ENCODE results near the gene SELENOF.
A peak's percentile ranks its signal among the peaks of the same experiment; 100 is the strongest.
"Not testable (repeated sequence)": the region's sequence is repeated elsewhere in the genome, so short reads cannot be mapped to it uniquely, and the experiment has no call there.

The SELENOF gene

DNA sequence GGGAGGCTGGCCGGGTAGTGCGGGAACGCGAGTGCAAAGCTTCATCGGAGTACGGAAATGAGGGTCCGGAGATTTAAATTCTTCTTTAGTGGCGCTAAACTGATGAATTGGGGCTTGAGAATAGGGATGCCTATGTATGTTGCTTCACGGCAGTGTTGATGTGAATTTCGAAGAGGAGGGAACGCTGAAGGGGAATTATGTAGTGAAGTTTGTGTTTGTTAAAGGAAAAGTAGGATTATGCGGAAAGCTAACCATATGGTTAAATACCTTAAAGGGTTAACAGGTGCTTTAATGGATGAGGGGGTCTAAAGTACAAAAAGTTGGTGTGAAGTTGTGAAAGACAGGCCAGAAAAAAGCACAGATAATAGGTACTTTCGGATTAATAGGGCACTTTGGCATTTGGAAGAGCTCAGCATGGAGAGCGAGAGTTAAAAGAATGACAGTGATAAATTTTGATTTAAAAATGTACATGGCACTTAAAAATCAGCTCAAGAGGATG is 1.9 kb upstream of the SELENOF start:
- DNase-seq, result no peak

DNA sequence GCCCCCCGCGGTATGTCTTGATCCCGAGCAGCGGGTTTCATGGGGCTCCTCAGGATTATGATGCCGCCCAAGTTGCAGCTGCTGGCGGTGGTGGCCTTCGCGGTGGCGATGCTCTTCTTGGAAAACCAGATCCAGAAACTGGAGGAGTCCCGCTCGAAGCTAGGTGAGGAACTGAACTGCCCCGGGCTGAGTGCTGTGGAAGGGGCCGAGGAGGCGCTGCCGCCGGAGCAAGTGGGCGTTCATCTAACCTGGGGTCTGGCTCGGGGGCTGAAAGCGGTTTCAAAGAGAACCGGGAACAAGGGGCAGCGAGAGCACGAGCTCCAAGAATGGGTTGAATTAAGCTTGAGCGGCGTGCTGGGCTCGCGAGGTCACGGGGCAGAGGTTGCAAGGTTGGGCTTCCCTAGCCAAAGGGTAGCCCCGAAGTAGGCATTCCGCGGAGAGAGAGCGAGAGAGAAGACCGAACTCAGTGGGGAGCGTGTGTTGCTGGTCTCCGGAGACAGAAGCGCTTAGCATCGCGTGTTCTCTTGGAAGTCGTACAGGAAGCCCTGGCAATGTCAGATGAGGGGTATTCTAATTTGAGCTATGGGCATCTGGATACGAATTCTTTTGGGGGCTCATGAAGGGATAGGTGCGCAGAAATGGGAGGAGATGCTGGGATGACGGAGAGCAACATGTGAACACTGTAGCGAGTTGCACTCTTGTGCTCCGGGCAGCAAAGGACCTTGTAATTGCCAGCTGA is 1.2 kb upstream of the SELENOF start:
- peak; percentile 38 for DNase-seq

DNA sequence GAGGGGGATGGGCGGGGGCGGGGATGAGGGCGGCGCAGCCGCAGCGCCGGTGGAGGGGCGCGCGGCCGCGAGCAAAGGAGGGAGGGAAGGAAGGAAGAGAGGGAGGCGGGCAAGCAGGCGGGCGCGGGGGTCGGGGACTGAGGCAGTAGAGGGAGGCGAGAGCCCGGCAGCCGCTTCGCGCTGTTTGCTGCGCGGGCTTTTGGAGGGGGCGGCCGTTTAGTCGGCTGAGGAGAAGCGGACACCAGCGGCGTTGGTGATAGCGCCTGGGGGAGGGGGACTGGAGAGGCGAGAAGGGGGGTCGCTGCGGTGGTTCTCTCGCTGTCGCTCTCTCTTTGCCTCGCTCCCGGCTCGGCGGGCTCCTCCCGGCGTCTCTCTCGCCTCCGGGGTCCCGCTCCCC is 673 bp upstream of the SELENOF start, which contains the start of gene HS2ST1:
Gene HS2ST1, plus strand, starts transcription at position 35 of the 397 bp plus-strand sequence.
- no peak for DNase-seq

DNA sequence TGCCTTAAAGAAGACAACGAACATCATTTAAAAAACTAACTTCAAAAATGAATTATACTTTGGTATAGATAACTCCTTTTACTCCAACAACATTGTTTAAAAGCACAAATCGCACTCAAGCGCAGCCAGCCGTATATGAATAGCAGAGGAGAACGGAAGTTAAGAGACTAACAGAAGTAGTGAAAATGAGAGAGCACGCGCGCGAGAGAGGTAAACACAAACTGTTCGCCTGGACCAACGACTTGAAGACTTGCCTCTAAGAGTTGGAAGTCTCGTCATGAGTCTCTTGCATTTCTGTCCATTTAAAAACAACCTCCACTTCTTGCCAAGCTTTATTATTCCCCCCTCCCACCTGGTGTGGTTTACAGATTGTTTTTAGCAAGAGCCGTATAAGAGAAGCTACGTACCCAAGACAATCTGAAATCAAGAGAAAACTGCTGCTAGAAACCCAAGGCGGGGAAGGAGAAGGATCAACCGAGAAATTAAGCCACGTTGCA is 479 bp downstream of the SELENOF start:
- DNase-seq, result peak; percentile 19

DNA sequence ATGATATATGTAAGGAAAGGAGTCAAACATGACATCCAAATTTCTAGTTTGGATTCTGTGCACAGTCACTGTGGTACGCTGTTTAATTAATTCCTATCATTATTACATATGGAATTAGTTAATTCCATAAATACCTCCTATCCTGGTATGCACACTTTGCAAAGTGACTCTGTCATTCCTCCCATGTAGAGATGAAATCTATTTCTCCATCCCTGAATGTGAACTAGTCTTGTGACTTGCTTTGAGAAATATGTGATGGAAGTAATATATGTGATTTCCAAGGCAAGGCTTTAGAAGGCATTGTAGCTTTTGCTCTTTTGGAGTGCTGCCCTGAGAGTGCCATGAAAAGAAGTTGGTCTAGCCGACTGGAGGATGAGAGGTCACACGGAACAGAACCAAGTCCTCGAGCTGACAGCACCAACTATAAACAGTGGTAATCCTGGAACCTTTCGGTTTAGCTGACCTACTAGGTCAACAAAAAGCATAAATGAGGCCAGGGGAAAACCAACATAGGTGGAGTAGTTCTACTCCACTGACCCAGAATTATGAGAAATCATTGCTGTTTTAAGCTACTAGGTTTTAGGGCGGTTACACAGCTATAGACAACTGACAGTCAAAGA is 1.5 kb downstream of the SELENOF start:
- no peak for DNase-seq

DNA sequence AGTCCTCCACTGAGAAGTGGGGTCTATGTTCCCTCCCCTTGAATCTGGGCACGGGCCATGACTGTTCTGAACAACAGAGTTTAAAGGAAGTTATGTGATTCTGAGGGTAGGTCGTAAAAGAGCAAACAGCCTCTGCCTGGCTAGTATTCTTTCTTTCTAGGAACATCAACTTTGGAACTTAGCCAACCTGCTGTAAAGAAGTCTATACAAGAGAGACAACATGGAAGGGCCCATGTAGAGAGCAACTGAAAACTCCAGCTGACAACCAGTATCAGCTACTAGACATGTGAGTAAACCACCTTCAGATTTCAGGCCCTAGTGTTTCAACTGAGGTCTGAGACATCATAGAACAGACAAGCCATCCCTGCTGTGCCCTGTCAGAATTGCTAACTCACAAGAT is 7.5 kb downstream of the SELENOF start:
- DNase-seq, result no peak

DNA sequence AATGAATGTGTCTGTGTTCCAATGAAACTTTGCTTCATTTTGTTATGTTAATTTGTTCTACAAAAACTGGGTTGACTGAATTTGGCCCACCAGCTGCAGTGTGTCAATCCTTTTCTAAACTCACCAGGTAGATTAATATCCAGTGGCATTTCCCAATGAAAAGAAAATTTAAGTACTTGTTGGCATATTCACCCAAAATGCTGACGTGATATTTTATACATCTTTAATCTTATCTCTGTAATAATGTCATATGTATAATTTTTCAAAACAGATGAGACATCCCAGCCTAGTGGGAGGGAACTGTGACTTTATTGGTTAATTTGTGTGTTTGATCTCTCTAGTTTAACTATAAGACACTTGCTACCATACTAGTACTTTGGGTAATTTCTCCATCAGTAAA is 8.1 kb downstream of the SELENOF start:
- DNase-seq, result no peak

DNA sequence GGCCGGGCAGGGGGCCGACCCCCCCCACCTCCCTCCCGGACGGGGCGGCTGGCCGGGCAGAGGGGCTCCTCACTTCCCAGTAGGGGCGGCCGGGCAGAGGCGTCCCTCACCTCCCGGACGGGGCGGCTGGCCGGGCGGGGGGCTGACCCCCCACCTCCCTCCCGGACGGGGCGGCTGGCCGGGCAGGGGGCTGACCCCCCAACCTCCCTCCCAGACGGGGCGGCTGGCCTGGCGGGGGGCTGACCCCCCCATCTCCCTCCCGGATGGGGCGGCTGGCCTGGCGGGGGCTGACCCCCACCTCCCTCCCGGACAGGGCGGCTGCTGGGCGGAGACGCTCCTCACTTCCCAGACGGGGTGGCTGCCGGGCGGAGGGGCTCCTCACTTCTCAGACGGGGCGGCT is 14.5 kb downstream of the SELENOF start:
- not testable (repeated sequence) for DNase-seq

DNA sequence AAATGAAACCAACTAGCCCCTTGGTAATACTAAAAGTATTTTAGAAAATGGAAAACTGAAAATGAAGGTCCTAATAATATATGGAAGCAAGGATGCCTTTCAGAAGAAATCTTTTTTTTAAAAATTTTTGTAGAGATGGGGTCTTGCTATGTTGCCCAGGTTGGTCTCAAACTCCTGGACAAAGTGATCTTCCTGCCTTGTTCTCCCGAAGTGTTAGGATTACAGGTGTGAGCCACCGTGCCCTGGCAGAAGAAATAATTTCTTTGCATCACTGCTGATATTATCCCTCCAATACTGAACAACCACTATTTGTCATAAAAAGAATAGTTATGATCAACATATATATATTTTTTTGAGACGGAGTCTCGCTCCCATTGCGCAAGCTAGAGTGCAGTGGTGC is 25.6 kb downstream of the SELENOF start:
- DNase-seq, result no peak

DNA sequence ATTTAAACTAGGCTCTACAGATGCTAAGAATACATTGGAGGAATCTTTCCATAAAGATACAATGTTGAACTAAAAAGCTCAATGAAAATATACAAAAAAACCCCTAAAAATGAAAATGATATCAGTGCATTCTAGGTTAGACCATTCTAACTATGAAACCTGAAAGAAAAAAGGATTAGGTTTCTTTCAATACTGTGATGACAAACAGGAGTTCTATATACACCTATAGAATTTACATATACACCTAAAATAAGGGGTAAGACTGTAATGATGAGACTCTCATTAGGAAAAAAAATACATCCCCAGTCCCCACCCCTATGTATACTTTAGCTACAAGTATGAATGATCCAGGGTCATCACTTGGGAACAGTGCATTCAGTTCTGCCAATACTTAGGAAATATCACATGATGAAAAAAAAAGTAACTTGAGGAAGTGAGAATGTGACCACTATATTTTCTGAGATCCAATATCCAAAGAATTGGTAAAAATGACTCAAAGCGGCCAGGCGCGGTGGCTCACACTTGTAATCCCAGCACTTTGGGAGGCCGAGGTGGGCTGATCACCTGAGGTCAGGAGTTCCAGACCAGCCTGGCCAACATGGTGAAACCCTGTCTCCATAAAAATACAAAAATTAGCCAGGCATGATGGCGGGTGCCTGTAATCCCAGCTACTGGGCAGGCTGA is 26.3 kb downstream of the SELENOF start:
- DNase-seq, result no peak

DNA sequence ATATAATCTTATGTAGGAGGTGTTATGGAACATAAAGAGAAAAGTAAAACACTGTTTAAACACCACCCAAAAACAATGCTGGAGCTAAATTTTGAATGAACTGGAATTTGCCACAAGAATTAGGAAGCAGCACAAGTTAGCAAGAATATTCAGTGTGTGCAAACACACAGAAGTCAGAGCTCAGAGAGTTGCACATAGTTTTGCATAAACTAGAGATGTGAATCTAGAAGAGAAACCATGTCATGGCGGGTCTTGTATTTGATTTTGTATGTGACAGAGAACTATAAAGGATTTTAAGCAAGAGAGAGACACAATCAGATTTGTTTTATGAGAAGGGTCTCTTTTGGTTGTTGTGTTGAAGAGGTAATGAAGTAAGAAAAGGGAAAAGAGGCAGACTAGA is 38.2 kb downstream of the SELENOF start:
- no peak for DNase-seq

DNA sequence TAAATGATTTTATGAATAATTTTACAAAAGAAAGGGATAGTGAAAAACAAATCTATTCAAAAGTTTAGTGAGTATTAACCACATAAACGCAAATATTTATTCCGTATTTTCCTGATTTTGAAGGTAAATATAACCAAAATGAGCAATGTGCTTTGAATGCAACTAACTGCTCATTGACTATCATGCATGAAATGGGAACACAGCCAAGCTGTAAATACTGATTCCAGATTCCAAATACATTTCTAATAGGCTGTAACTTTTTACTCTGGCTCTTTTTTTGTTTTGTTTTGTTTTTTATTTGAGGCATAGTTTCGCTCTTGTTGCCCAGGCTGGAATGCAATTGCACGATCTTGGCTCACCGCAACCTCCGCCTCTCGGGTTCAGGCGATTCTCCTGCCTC is 41.8 kb downstream of the SELENOF start:
- DNase-seq, result no peak

DNA sequence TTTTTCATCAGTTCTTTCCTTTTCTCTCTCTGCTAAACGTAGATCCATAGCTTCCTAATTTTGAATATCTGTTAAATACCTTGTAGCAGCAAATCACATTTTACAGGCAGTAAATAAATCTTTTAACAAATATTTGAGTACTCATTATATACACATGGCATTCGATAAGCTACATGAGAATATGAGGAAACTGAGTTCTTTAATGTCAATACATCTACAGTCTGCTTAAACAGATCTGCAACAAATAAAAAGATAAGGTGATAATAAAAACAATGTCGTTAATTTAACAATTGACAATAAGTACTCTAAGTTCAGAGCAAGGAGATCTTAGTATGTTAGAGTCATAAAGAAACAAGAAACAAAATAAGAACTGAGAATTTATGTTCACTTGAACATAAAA is 42.9 kb downstream of the SELENOF start:
- DNase-seq, result no peak

DNA sequence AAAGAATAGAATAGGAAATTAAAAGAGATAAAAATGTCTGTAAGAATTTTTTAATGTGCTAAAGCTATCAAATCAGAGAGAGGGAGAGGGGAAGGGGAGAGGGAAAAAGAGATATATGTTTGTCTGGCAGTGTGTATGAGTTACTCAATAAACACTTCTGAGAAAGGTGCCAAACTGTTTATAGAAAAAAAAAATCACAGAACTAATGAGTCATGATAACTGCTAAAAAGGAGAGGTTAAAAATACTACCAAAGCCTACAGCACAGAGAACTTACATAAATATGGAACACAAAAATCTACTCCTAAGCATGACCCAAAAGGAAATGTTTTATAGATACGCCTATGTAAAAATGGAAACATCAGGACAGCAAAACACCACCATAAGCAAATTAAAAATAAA is 45.4 kb downstream of the SELENOF start:
- DNase-seq, result no peak

DNA sequence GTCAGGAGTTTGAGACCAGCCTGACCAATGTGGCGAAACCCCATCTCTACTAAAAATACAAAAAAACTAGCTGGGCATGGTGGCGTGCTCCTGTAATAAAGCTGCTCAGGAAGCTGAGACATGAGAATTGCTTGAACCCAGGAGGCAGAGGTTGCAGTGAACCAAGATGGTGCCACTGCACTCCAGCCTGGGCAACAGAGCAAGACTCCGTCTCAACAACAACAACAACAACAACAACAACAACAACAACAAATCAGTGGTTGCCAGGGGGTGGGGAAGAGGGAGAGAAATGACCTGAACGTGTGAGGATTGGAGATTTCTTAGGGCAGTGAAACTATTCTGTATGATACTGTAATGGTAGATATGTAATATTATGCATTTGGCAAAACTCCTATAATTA is 46.6 kb downstream of the SELENOF start:
- DNase-seq, result not testable (repeated sequence)

DNA sequence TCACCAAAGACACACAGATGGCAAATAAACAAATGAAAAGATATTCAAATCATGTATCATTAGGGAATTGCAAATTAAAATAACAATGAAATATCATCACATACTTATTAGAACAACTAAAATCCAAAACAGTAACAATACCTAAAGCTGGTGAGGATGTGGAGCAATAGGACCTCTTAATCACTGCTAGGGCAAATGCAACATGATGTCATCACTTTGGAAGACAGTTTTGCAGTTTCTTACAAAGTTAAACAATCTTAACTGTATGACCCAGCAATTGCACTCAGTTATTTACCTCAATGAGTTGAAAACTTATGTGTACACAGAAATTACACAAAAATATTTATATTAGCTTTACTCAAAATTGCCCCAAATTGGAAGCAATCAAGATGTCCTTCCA is 47.3 kb downstream of the SELENOF start:
- DNase-seq, result no peak

DNA sequence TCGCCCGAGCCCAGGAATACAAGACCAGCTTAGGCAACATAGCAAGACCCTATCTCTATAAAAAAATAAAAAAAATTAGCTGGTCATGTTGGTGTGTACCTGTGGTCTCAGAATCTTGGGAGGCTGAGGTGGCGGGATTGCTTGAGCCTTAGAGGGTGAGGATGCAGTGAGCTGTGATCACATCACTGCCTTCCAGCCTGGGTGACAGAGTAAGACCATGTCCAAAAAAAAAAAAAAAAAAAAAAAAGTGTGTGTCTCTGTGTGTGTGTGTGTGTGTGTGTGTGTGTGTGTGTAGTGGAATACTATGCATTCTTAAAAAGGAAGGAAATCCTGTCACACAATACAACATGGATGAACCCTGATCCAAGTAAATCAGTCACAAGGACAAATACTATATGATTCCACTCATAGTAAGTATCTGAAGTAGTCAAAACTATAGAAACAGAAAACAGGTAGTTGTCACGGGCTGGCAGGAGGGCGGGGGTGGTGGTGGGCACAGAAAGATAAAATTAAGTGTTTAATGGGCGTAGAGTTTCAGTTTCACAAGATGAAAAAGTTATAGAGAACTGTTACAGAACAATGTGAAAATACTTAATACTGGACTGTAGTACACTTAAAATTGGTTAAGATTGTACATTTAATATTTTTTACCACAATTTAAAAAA is 47.8 kb downstream of the SELENOF start:
- DNase-seq, result no peak

DNA sequence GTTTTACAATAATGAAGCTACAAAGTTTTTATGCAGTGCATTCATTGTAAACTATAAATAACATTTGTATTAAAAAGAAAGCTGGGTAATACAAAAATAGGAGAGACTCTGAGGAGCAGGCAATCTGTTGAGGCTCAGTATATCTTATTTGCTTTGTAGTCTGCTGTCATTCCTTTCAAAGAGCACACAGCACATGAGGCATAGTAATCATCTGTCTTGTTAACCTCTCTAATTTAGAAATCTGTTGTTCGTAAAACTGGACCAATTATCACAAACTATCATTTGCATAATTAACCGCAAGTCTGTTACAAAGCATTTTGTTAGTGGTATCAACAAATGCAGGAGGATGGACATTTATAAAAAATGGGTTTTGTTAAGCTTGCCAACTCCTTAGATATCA is 51.0 kb downstream of the SELENOF start:
- no peak for DNase-seq

DNA sequence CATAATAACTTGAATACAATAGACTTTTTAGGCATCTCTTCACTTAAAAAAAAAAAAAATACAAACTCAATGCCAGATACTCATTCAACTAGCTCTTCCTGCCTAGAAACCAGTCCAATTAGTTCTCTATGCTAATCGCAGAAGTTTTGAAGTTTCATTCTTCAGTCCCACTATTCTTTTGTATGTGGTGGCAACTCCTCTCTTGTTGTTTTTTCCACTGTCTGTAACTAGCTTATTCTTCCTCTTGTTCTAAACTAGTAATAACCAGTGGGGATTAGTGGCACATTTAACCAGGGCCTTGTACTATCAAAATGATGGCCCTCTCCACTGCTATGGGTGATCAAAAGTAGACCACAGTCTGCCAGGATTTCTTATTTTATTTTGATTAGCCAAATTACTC is 52.5 kb downstream of the SELENOF start:
- no peak for DNase-seq

DNA sequence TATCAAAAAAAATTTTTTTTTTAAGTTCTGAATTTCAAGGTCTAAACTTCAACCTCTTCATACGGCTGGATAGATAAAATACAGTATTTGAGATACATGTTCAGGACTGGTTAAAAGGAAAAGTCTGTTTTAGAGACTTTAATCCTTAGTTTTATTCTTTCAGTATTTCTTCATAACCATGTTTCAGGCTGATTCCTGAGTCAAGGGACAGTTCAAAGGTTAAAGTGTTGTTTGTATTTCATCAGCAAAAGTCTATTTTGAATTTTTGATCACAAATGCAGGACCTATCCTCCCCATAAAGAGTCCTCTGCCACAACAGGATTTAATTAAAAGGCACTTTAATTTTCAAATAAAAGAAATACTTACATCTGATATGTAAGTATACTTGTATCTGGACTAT is 53.5 kb downstream of the SELENOF start:
- no peak for DNase-seq

DNA sequence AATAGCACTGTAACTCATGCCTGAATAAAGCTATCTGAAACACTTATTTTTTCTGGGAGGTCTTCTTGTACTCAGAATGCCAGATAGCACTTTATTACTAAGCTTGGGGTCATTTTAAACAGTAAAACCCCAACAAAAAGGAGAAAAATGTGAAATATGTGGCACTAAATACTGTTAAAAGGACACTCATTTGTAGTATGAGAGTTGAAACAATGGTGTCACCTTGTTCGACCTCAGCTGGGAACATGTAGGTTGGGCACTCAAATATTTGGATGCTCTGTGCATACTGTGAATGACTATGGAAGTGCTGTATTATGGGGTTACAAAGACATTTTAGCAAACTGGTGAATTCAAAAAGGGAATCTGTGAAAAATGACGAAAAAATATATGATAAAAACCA is 53.9 kb downstream of the SELENOF start:
- DNase-seq, result no peak

DNA sequence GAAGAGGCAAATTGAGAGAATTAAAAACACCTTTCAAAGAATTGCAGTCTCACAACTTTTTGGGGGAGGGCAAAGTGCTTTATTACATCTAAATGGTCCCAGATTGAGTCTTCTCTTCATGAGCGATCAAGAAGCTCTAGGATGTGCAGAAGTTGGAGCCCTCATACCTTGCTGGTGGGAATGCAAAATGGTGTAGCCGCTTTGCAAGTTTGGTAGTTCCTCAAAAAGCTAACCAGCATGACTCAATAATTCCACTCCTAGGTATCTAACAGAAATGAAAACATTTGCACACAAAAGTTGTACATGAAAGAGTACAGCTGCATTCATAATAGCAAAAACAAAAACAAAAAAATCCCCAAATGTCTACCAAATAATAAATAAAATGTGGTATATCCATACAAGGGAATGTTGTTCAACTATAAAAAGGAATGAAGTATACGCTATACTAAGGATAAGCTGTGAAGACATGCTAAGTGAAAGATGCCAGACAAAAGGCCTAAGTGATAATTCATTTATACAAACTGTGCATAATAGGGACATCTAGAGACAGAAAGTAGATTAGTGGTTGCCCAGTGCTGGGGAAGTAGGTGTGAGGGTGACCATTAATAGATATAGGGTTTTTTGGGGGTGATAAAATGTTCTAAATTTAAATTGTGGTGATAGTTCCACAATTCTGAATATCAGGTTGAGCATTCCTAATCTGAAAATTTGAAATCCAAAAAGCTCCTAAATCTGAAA is 55.2 kb downstream of the SELENOF start:
- DNase-seq, result no peak

DNA sequence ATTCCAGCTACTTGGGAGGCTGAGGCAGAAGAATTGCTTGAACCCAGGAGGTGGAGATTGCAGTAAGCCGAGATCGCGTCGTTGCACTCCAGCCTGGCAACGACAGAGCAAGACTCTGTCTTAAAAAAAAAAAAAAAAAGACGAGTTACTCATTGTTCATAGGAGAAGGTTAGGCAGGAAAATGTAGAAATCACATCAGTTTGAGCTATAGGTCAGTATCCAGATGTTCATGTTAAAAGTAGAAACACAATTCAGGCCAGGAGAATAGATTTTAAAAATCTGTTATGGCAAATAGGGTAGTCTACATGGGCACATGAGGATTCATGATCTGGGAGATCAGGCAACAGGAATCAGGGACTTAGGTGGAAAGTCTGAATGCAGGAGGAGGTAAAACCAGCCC is 57.7 kb downstream of the SELENOF start:
- DNase-seq, result no peak

All from activated CD8-positive, alpha-beta memory T cell treated with anti-CD3 and anti-CD28 coated beads, Interleukin-2, amount 50 U/mL, for 4 hours (primary cell).